Heart left ventricle (tissue), 13 donors: ENCODE results near the gene ATXN7L1.

Experiments
- CTCF ChIP-seq, 12 donors: fragments of 200-600 bp; sonication (generic) in 4 of 12; IDR thresholded peaks; one replicate each; pipeline versions ENCODE4 v1.5.0 to v1.8.0; 2018 to 2022; ENCODE audit warnings: antibody characterized with exemption in 12 of 12, mild to moderate bottlenecking in 5 of 12
- POLR2A ChIP-seq, 2 donors: fragments of 450-650 bp; IDR thresholded peaks; one replicate each; pipeline ENCODE4 v1.6.1; 2017; ENCODE audit warnings: antibody characterized with exemption in 2 of 2, mild to moderate bottlenecking in 2 of 2, moderate library complexity in 2 of 2
- donor health status: ischemic (EF 13 %, LVEDD 7.1; RV severe dilation, severe dysfunction).
- donor health status: DM: no; HTN: yes; CAD: no.
- donor health status: DM: no; HTN: no; CAD: no.
- donor health status: ischemic (EF 25% LVEDD 6.9; RV normal size, moderate dysfunction).
- donor health status: ischemic (EF 25% LVEDD 5.7; RV mildly dilated, moderate dysfunction).
- donor health status: ischemic (EF 35%, LVEDD 5.7; RV mildly dilated, moderate dysfunction).
- donor health status: nonischemic (EF 11% LVEDD 7.7; RV severe dilation, severe dysfunction).
- donor health status: DM: yes; HTN: yes; CAD: no.
- donor health status: PGD.
- donor health status: ischemic (EF 29% LVEDD 5.4; RV normal size, mild dysfunction).
- donor health status: nonischemic (EF 23%, LVEDD 6.1; RV moderate dilation, normal function).

GRCh38 chr7:105625986-105626385, 250.4 kb downstream of the ATXN7L1 start:
- no peak for TF ChIP-seq CTCF (IDR thresholded peaks at IDR 0.05)
- TF ChIP-seq POLR2A (IDR thresholded peaks at IDR 0.05) = no peak
